Fibroblast of skin of left biceps (primary cell): ENCODE measurements around the gene HRC.

Experiments used
- DNase-seq, 2 experiments: peaks; one replicate each; pipeline ENCODE4 v3.0.0-alpha.2; 2013; ENCODE audit warnings: low read depth in 2 of 2

Gene HRC

DNA sequence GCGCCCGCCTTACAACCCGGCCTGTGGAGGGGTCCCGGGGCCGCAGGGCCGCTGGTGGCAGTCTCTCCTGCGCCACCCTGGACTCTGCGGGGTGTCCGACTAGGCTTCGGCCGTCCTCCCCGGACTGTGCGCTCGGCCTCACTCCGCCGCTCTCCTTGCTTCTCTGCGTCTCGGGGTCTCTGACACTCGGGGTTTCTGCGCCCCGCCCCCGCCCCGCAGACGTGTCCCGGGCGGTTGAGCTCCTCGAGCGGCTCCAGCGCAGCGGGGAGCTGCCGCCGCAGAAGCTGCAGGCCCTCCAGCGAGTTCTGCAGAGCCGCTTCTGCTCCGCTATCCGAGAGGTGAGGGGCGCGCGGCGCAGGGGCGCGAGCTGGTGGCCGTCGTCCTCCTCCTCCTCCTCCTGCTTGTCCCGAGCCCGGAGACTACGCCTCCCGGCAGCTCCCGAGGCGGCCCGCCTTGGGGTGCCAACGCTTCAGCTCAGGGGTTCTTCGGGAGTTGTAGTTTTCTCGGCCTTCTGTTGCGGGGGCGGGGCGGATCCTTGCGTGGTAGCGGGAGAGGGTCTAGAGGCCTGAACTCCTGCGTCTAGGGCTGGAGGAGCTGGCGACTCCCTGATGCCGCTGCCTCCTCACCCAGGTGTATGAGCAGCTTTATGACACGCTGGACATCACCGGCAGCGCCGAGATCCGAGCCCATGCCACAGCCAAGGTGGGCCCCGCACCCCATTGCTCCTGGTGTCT lies 40.4 kb downstream of the HRC start:
- peak in 1 of 2 experiments; percentile 20 for DNase-seq

DNA sequence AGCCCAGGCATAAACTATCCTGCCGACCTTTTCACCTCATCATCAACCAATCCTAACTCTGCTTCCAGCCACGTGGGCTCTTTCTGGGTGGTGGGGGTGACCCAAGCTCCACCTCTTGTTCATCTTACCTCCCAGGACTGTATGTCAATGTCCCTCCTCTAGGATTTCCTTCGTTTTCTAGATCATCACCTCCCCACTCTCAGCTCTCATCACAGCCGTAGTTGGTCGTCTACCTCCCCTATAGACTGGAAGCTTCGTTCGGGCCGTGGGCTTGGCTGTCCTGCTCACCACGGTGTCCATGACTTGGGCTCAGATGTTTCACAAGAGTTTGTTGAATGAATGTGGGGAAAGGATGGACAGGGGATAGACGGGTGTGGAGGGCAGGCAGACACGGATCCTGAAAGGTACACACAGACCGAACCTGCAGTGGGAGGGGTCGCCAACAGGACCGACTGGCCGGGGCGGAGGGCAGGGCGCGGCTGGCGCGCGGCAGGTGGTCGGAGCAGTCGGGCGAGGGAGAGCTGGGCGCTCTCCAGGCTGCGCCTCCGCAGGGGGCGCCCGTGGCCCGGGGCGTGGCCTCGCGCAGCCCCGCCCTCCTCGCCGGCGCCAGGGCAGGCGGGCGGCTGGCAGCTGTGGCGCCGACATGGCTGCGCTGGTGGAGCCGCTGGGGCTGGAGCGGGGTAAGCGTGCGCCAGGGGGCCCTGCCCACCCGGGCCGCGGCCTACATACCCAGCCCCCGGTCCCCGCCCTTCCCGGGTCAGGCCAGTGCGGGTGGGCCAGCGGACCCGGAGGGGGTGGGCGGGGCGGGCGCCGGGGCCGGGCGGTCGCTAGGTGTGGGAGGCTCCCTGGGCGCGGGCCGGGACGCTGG lies 41.2 kb downstream of the HRC start, which contains the start of gene LIN7B:
TSS of gene LIN7B (plus strand) at position 609 of the 868 bp plus-strand sequence. CDS start at position 644, 35 bp downstream.
- peak in 1 of 2 experiments; percentile 13 for DNase-seq

DNA sequence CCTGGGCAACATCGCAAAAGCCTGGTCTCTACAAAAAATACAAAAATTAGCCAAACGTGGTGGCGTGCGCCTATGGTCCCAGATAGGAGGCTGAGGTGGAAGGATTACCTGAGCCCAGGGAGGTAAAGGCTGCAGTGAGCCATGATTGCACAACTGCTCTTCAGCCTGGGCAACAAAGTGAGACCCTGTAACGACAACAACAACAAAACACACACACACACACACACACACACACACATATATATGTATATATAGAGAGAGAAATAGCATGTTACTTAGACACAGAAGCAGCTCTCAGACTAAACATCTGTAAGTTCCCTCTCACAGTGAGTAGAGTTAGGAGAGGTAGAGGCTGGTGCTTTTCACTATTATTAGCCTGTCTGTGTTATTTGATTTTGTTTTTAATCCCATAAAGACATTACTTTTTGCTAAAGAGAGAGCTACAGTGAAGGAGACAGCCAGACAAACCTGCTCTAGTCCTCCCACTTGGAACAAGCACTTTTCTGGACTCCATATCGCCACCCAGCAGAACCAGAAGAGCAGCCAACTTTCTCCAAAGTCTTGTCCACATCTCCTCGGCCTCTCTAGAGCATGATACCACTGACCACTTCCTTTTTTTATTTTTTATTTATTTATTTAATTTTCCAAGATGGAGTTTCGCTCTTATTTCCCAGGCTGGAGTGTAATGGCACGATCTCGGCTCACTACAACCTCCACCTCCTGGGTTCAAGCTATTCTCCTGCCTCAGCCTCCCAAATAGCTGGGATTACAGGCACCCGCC lies 43.8 kb downstream of the HRC start:
- DNase-seq, result no peak

DNA sequence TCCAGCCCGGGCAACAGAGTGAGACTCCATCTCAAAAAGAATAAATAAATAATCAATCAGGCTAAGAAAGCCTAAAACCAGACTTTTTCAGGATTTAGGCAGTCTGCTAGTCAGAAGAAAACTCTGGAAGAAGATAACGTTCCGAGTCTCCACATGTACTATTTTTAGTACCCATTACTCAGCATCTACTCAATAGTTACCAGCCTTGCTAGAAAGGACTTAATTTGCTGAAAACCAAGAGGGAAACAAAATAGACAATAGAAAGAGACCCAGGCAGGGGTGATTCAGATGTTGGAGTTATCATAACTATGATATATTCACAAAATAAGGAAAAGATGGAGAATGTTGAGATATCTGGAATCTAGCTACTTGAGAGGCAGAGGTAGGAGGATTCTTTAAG lies 44.6 kb downstream of the HRC start:
- no peak for DNase-seq

DNA sequence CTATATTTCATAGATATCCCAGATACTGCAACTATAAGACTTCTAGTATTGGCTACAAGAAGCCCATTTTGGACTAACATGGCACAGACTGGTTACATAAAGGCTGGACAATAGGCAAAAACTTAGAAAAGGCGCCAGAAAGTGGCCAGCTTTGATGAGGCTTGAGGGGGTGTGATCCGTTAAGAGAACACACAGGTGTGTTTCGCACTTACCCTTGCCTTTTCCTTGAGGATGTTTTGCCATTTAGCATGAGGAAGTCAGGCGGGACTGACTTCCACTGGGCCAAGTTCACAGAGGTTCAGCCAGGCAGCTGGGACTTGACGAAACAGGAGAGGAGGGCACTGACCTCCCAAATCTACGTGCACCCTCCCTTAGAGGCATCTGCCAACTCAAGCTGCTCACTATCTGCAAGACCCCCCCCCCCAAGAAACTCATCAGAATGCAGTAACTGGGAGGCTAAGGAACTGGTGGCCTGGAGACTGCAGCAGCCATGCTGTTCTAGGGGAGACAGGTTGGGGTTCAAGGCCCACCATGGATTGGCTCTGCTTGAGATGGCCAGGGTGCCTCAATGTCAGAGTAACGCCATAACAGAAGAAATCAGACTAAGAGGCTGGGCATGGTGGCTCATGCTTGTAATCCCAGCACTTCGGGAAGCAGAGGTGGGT lies 45.5 kb downstream of the HRC start:
- no peak for DNase-seq

DNA sequence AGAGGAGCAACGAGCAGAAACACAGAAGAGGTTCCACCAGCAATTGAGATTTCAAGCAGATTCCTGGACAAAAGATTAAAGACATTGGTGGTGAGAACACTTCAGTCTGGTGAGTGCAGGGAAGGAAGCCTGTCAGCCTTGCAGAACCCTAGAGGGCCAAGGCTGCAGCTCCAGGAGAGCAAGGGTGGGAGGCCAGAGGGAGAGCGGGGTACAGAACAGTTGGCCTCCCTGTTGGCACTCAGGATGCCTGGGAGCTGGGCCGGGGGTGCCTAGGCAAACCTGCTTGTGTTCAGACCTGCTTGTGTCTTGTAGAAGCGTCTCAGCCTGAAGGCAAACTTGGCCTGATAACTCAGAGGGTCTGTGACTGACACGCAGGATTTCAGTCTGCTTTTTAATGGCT lies 46.1 kb downstream of the HRC start:
- no peak for DNase-seq

DNA sequence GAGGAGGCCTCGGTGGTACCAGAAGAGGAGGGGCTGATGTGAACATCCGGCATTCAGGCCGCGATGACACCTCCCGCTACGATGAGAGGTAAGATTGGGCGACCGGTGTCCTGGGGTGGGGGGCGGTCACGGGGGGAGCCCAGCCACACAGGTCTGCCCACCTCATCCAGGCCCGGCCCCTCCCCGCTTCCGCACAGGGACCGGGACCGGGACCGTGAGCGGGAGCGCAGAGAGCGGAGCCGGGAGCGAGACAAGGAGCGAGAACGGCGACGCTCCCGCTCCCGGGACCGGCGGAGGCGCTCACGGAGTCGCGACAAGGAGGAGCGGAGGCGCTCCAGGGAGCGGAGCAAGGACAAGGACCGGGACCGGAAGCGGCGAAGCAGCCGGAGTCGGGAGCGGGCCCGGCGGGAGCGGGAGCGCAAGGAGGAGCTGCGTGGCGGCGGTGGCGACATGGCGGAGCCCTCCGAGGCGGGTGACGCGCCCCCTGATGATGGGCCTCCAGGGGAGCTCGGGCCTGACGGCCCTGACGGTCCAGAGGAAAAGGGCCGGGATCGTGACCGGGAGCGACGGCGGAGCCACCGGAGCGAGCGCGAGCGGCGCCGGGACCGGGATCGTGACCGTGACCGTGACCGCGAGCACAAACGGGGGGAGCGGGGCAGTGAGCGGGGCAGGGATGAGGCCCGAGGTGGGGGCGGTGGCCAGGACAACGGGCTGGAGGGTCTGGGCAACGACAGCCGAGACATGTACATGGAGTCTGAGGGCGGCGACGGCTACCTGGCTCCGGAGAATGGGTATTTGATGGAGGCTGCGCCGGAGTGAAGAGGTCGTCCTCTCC lies 47.4 kb downstream of the HRC start:
- no peak for DNase-seq

DNA sequence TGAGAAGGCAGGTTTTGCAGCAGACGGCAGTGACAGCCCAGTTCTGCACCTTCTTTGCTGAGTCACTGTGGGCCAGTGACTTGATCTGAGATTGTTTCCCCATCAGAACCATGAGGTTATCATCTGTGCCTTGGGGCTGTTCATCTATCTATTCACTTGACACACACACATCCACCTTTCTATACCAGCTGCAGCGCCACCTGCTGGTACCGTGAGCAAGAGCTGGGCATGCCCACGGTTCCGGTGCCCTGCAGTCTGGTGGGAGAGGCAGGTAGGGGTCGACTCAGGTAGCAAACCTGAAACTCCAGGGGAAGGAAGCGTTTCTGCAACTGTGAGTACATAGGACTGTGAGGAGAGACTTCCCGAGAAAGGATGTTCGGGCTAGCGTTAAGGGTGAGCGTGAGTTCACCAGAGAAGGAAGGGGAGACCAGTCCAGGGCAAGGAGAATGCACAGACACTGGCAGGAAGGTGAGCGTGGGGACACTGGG lies 48.5 kb downstream of the HRC start:
- no peak for DNase-seq

DNA sequence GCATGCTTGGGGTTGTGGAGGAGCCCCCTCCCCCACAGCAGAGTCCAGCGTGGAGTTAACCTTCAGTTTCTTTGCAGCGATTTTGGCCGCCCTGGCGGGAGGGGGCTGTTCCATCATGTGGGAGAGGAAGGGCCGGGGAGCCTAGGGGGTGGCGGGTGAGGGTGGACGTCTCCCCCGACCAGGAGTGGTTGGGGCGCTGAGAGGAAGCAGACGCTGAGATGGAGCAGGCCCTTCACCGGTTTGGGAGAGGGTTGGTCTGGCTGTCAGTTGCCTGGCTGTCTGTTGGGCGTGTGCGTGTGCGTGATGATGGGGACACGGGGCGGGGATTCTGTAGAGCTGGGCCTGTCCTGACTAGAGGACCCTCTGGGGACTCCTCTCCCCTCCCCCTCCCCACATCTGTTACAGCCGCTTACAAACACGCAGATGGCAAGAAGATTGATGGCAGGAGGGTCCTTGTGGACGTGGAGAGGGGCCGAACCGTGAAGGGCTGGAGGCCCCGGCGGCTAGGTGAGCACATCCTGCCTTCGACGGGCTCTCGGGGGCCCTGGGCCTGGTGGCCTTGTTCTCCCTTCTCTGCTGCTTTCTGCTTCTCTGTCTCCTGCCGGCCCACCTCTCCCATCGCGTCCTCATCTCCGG lies 50.8 kb downstream of the HRC start:
- no peak for DNase-seq

DNA sequence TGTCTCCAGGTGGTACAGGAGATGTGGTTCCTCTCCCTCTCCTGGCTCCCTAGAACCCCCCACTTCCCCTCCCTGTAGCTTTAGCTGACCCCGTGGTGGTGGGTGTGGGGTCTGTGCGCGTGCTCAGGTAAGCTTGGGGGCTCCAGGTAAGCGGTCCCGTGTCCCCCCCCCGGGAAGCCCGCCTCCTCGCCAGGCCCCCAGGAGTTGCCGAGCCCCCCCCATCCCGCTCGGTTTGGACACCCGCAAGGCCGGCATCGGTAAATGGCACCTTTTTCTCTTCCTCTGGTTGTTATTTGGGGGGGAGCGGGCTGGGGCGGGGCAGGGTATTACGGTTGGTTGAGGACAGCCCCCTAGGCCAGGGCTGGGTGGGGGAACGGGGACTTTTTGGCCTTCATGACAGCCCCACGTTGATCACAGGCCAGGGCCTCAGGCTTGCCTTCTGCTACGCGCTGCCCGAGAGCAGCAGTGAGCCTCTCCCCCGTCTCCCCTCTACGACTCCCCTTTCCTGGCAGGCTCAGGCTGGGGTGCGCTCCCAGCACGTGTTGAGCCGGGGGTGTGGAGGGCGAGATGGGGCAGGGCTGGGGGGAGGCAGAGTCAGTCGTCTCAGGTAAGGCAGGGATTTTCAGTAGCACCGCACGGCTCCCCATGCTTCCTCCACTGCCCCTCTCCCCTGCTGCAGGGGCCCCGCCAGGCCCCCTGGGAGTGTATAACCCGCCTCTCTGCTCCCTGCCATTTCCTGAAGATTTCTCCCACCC lies 51.7 kb downstream of the HRC start:
- no peak for DNase-seq

DNA sequence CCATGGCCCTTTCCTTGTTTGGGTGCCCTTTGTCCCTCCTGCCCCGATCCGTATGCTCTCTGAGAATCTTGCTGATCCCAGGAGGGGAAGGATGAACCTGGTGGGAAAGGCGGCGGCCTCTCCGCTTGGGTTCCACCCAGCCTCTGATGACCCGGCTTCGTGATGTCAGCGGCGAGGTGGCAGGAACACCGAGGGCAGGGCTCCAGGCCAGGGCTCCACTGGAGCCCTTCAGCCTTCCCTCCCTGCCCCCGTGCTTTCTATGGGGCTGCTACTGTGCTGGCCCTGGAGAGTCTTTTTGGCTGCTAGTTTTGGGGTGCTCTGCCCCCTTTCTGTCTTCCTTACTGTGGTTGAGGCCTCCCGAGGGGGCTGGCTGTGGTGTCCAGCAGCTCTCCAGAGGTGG lies 52.9 kb downstream of the HRC start:
- DNase-seq, result no peak
